ENCODE results near the gene BOC.

Gene BOC

GRCh38 chr3:113287803-113288648, 76.7 kb downstream of the BOC start:
- peak; percentile 58 for DNase-seq

GRCh38 chr3:113288881-113289280, 77.5 kb downstream of the BOC start:
- no peak for DNase-seq

- DNase-seq = no peak
Observed at GRCh38 chr3:113291572-113291971, 80.2 kb downstream of the BOC start.

- DNase-seq = no peak
Observed at GRCh38 chr3:113292933-113293332, 81.6 kb downstream of the BOC start.

- DNase-seq = no peak
Observed at GRCh38 chr3:113293348-113293747, 82.0 kb downstream of the BOC start.

- no peak for DNase-seq
Observed at GRCh38 chr3:113295463-113295862, 84.1 kb downstream of the BOC start.

GRCh38 chr3:113297287-113297686, 85.9 kb downstream of the BOC start:
- DNase-seq = no peak

- DNase-seq = no peak
Observed at GRCh38 chr3:113297841-113298240, 86.5 kb downstream of the BOC start.

GRCh38 chr3:113300596-113300995, 89.2 kb downstream of the BOC start:
- DNase-seq = no peak

- no peak for DNase-seq
Observed at GRCh38 chr3:113304102-113304501, 92.7 kb downstream of the BOC start.

GRCh38 chr3:113304856-113305540, 93.6 kb downstream of the BOC start:
- DNase-seq = no peak

- no peak for DNase-seq
Observed at GRCh38 chr3:113310960-113311359, 99.6 kb downstream of the BOC start.

- no peak for DNase-seq
Observed at GRCh38 chr3:113312416-113312815, 101.1 kb downstream of the BOC start.

- no peak for DNase-seq
Observed at GRCh38 chr3:113314923-113315322, 103.6 kb downstream of the BOC start.

- no peak for DNase-seq
Observed at GRCh38 chr3:113329757-113330156, 118.4 kb downstream of the BOC start.

GRCh38 chr3:113330742-113331141, 119.4 kb downstream of the BOC start:
- no peak for DNase-seq

GRCh38 chr3:113331187-113331586, 119.8 kb downstream of the BOC start:
- no peak for DNase-seq

Data from CD4-positive, alpha-beta T cell treated with Interleukin-12 subunit alpha and Interleukin-12 subunit beta, for 1 hour (primary cell).